Measurements from ENCODE around the gene KRT38.

The KRT38 gene

GRCh38 chr17:41475421-41475820, 34.6 kb upstream of the KRT38 start:
- Histone ChIP-seq H3K9me2 (ENCODE audit: low read depth, low read length) (no peaks in the 10 kb centered on the region), H3K9me3 (ENCODE audit: low read length) (no peaks in the 10 kb centered on the region), H3K79me2 (ENCODE audit: insufficient read depth, low read length) (no peaks in the 10 kb centered on the region), H3K27me3 (ENCODE audit: insufficient read depth, low read length) (no peaks in the 10 kb centered on the region; the same call in 1 of the 2 replicates), H3K4me3 (ENCODE audit: low read depth, low read length, poor library complexity, severe bottlenecking) (no peak overlapping the region), H2AFZ (ENCODE audit: low read length) (no peak overlapping the region), H3F3A (ENCODE audit: insufficient read depth, low read length) (no peaks in the 10 kb centered on the region), H3K27ac (ENCODE audit: low read depth, low read length, poor library complexity, severe bottlenecking) (no peak overlapping the region), H4K20me1 (ENCODE audit: insufficient read depth, low read length) (no peaks in the 10 kb centered on the region), H3K4me1 (ENCODE audit: insufficient read depth, low read length, severe bottlenecking) (no peaks in the 10 kb centered on the region), H3K36me3 (ENCODE audit: insufficient read depth, low read length) (no peaks in the 10 kb centered on the region), H3K4me2 (ENCODE audit: low read length) (no peak overlapping the region), H3K9ac (ENCODE audit: low read length) (no peak overlapping the region)
- TF ChIP-seq CTCF (IDR thresholded peaks at IDR 0.05; ENCODE audit: low read length) (no peak), EZH2 (IDR thresholded peaks at IDR 0.05; ENCODE audit: borderline replicate concordance, low read length) (no peak)

- H2AFZ ChIP-seq (ENCODE audit: low read length) = no peak overlapping the region
- H3K4me1 ChIP-seq (ENCODE audit: insufficient read depth, low read length, severe bottlenecking) = no peaks in the 10 kb centered on the region
- H3F3A ChIP-seq (ENCODE audit: insufficient read depth, low read length) = no peaks in the 10 kb centered on the region
- no peaks in the 10 kb centered on the region for H3K79me2 ChIP-seq (ENCODE audit: insufficient read depth, low read length)
- no peak overlapping the region for H3K9ac ChIP-seq (ENCODE audit: low read length)
- no peaks in the 10 kb centered on the region for H4K20me1 ChIP-seq (ENCODE audit: insufficient read depth, low read length)
- no peak overlapping the region for H3K4me2 ChIP-seq (ENCODE audit: low read length)
- TF ChIP-seq EZH2 (IDR thresholded peaks at IDR 0.05; ENCODE audit: borderline replicate concordance, low read length) (no peak), CTCF (IDR thresholded peaks at IDR 0.05; ENCODE audit: low read length) (no peak)
- H3K9me2 ChIP-seq (ENCODE audit: low read depth, low read length) = no peaks in the 10 kb centered on the region
- H3K27me3 ChIP-seq (ENCODE audit: insufficient read depth, low read length) = no peaks in the 10 kb centered on the region; the same call in 1 of the 2 replicates
- no peaks in the 10 kb centered on the region for H3K9me3 ChIP-seq (ENCODE audit: low read length)
- no peak overlapping the region for H3K27ac ChIP-seq (ENCODE audit: low read depth, low read length, poor library complexity, severe bottlenecking)
- no peaks in the 10 kb centered on the region for H3K36me3 ChIP-seq (ENCODE audit: insufficient read depth, low read length)
- no peak overlapping the region for H3K4me3 ChIP-seq (ENCODE audit: low read depth, low read length, poor library complexity, severe bottlenecking)
These were observed 34.1 kb upstream of the KRT38 start for GRCh38 chr17:41474863-41475262.

GRCh38 chr17:41468346-41468745, 27.6 kb upstream of the KRT38 start:
- Histone ChIP-seq H4K20me1 (ENCODE audit: insufficient read depth, low read length) (no peaks in the 10 kb centered on the region), H3K4me2 (ENCODE audit: low read length) (no peak overlapping the region), H3K4me3 (ENCODE audit: low read depth, low read length, poor library complexity, severe bottlenecking) (no peak overlapping the region), H3F3A (ENCODE audit: insufficient read depth, low read length) (no peaks in the 10 kb centered on the region), H3K9me3 (ENCODE audit: low read length) (no peaks in the 10 kb centered on the region), H3K4me1 (ENCODE audit: insufficient read depth, low read length, severe bottlenecking) (no peaks in the 10 kb centered on the region), H2AFZ (ENCODE audit: low read length) (no peak overlapping the region), H3K36me3 (ENCODE audit: insufficient read depth, low read length) (no peaks in the 10 kb centered on the region), H3K9ac (ENCODE audit: low read length) (no peak overlapping the region), H3K79me2 (ENCODE audit: insufficient read depth, low read length) (no peaks in the 10 kb centered on the region), H3K27ac (ENCODE audit: low read depth, low read length, poor library complexity, severe bottlenecking) (no peak overlapping the region), H3K9me2 (ENCODE audit: low read depth, low read length) (no peaks in the 10 kb centered on the region), H3K27me3 (ENCODE audit: insufficient read depth, low read length) (no peaks in the 10 kb centered on the region; the same call in 1 of the 2 replicates)
- TF ChIP-seq EZH2 (IDR thresholded peaks at IDR 0.05; ENCODE audit: borderline replicate concordance, low read length) (no peak), CTCF (IDR thresholded peaks at IDR 0.05; ENCODE audit: low read length) (no peak)

Data from OCI-LY1 (cell line).